Measurements from ENCODE around the gene SYMPK.

SYMPK gene

DNA sequence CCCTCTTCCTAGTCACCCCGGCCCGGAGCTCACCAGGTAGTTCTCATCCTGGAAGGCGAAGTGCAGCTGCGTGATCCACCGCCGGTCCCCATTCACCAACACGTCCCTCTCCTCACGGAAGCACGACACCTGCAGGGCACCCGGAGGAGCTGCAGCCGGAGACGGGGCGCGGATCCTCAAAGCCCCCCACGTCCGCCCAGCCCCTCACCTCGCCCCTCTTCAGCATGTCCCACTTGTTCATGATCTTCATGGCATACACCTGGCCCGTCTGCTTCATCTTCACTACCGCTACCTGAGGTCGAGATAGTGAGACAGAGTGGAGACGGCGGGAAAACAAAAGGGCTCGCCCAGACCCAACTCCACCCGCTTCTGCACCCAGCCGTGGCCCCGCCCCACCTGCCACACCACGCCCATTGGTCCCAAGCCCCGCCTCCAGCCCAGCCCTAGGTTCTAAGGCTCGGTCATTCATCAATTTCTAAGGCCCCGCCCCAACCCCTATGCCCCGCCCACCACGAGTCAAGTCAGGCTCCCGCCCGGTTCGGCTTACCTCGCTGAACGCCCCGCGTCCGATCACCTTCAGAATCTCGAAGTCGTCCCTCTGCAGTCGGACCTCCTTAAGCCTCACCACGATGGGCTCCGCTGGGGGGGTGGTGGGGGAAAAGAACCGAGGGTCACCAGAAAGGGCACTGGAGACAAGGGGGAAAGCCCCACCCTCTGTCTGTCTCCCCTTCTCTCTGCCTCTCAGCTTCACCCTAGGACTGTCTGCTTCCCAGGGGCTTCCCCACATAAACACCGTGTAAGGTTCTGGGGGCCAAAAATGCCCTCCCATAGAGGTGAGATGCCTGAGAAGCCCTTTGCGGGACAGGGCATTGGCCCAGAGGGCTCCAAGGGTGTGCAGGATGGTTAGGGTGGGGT is 83.5 kb downstream of the SYMPK start:
- H3K4me3 ChIP-seq (ENCODE audit: low read depth, low read length) = no peak overlapping the region

DNA sequence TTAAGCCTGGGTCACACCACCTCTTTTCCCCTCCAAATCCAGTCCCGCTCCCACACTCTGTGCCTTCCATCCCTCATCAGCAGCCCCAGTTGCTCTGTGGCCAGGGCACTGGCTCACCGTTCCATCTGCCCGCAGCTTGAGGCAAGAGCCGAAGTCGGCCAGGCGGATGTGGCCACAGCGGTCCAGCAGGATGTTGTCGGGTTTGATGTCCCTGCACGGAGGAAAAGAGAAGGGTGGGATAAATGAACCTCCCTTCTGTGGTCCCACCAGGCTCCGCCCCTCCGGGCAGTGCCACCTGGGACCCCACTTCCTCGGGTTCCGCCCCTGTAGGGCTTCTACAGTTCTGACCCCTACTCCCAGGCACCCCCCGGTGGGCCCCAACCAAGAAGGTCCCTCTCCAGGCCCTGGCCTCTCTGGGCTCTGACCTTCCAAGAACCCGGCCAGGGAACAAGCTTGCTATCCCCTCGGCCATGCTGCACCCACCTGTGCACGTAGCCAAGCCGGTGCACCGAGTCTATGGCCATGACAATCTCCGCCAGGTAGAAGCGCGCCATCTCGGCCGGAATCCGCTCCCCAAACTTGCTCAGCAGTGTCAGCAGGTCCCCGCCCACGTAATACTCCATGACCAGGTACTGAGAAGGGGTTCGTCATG is 84.8 kb downstream of the SYMPK start:
- no peak overlapping the region for H3K4me3 ChIP-seq (ENCODE audit: low read depth, low read length)
- TF ChIP-seq, protein P1, sequence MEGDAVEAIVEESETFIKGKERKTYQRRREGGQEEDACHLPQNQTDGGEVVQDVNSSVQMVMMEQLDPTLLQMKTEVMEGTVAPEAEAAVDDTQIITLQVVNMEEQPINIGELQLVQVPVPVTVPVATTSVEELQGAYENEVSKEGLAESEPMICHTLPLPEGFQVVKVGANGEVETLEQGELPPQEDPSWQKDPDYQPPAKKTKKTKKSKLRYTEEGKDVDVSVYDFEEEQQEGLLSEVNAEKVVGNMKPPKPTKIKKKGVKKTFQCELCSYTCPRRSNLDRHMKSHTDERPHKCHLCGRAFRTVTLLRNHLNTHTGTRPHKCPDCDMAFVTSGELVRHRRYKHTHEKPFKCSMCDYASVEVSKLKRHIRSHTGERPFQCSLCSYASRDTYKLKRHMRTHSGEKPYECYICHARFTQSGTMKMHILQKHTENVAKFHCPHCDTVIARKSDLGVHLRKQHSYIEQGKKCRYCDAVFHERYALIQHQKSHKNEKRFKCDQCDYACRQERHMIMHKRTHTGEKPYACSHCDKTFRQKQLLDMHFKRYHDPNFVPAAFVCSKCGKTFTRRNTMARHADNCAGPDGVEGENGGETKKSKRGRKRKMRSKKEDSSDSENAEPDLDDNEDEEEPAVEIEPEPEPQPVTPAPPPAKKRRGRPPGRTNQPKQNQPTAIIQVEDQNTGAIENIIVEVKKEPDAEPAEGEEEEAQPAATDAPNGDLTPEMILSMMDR (IDR thresholded peaks at IDR 0.05; ENCODE audit: borderline replicate concordance, insufficient read depth, low read depth, low read length) = no peak

More for the DNA sequence above, 83.5 kb downstream of the SYMPK start:
- TF ChIP-seq, protein P1 (IDR thresholded peaks at IDR 0.05; ENCODE audit: borderline replicate concordance, insufficient read depth, low read depth, low read length) = peak; percentile 84

DNA sequence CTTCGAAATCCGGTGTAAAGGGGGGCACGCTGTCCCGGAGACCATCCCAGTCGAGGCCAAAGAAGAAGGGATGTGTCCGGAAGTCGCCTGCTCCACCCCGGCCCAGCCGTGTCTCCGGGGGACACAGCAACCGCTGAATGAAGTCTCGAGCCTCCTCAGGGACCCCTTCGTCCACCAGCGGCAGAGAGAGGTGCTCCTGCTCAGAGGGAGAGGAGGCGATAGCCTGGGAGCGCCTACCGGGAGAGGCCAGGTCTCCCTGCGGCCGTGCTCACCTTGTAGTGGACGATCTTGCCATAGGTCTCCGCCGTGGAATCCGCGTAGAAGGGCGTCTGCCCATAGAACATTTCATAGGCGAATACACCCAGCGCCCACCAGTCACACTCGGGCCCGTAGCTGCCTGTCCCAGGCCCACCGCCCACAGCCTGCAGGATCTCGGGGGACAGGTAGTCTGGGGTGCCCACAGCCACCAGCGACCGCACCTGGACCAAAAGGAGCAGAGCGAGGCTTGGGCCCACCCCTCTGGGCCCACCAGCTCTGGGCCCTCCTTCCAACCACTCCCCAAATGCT is 85.5 kb downstream of the SYMPK start:
- TF ChIP-seq, protein P1 (IDR thresholded peaks at IDR 0.05; ENCODE audit: borderline replicate concordance, insufficient read depth, low read depth, low read length) = no peak
- H3K4me3 ChIP-seq (ENCODE audit: low read depth, low read length) = no peak overlapping the region

GRCh38 chr19:45774765-45775164 is 88.2 kb downstream of the SYMPK start:
- TF ChIP-seq, protein P1 (IDR thresholded peaks at IDR 0.05; ENCODE audit: borderline replicate concordance, insufficient read depth, low read depth, low read length) = peak; percentile 31; the same call in 1 of the 2 replicates
- no peak overlapping the region for H3K4me3 ChIP-seq (ENCODE audit: low read depth, low read length)

DNA sequence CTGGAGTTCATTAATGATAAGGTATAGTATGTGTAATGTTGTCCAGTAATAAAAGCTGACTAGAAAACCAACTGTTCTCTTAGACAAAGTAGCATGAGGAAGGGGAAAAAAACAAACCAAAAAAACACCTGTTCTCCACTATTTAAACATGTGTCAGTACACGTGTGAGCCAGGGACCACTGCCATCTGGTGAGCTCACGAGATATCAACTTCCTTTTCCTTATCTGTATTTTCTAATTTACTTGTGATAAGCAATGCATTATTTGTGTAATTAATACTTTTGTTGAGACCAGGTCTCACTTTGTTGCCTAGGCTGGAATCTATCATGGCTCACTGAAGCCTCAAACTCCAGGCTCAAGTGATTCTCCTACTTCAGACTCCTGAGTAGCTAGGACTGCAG is 89.6 kb downstream of the SYMPK start:
- TF ChIP-seq, protein P1 (IDR thresholded peaks at IDR 0.05; ENCODE audit: borderline replicate concordance, insufficient read depth, low read depth, low read length) = no peak
- H3K4me3 ChIP-seq (ENCODE audit: low read depth, low read length) = no peak overlapping the region

- TF ChIP-seq, protein P1 (IDR thresholded peaks at IDR 0.05; ENCODE audit: borderline replicate concordance, insufficient read depth, low read depth, low read length) = no peak
- H3K4me3 ChIP-seq (ENCODE audit: low read depth, low read length) = no peak overlapping the region
These were observed 90.0 kb downstream of the SYMPK start for GRCh38 chr19:45772912-45773311.
